Endothelial cell of umbilical vein (primary cell): Measurements from ENCODE around the gene THSD7B. TPM values are rescaled to one million over a fixed set of nuclear protein-coding genes. Genes with fewer than 3 reads are reported as not detected.

ENCODE experiments used
- BruUV-seq: library from RNA; stranded (reverse); fragments of 400-500 nt; replicated peaks from 2 replicates; lab custom pipeline; 2021; lab: Mats Ljungman, UMichigan
- CTCF ChIA-PET: fragments of 300-600, 350-600 bp; sonication (Branson Sonifier 250); formaldehyde crosslinking; loops from one replicate; lab custom pipeline; 2021; ENCODE audit warnings: antibody characterized with exemption, inconsistent platforms; lab: Charles Lee
- POLR2A ChIA-PET: fragments of 300-600, 350-600 bp; sonication (Branson Sonifier 250); formaldehyde crosslinking; loops from one replicate; lab custom pipeline; 2021; ENCODE audit warnings: antibody characterized with exemption, inconsistent platforms; lab: Charles Lee
- DNase-seq: peaks from one replicate; pipeline ENCODE4 v3.0.0-alpha.2; 2011; ENCODE audit warnings: low read depth, low spot score
- FAIRE-seq: peaks from 2 replicates; lab custom pipeline; 2011; peaks lifted over from hg19 to GRCh38; lab: Jason Lieb, UNC
- H2AFZ ChIP-seq: 2 replicates; pipeline ENCODE4 v1.6.0; 2012; ENCODE audit warnings: low read depth, low read length, control low read depth, inconsistent platforms
- H3K27ac ChIP-seq: 2 replicates; pipeline ENCODE4 v1.5.1; 2011; ENCODE audit warnings: low read depth, mild to moderate bottlenecking, control low read depth, low read length, moderate library complexity; ENCODE audit not compliant: insufficient read depth
- H3K27me3 ChIP-seq, 2 experiments: 2 replicates each; pipeline versions ENCODE4 v1.6.0 to v1.6.1; 2011; ENCODE audit warnings: low read length in 2 of 2, mixed read lengths in 1 of 2; ENCODE audit not compliant: control insufficient read depth in 2 of 2, insufficient read depth in 2 of 2
- H3K36me3 ChIP-seq, 2 experiments: 2 replicates in 1 of 2; 3 replicates in 1 of 2; pipeline ENCODE4 v1.5.1; 2011; ENCODE audit warnings: low read length in 2 of 2, mild to moderate bottlenecking in 1 of 2, moderate library complexity in 1 of 2; ENCODE audit not compliant: control insufficient read depth in 2 of 2, insufficient read depth in 2 of 2; ENCODE audit errors: extremely low read depth in 1 of 2
- H3K4me1 ChIP-seq: 3 replicates; pipeline ENCODE4 v1.5.1; 2011; ENCODE audit warnings: mild to moderate bottlenecking, low read length; ENCODE audit not compliant: control insufficient read depth, insufficient read depth; ENCODE audit errors: extremely low read depth
- H3K4me2 ChIP-seq: 2 replicates; pipeline ENCODE4 v1.6.1; 2011; ENCODE audit warnings: low read length, control low read depth, mixed read lengths; ENCODE audit not compliant: insufficient read depth
- H3K4me3 ChIP-seq, 3 experiments: fragments of 200-600 bp in 1 of 3; sonication (generic), shearing (Covaris generic) in 1 of 3; replicated peaks in 1 of 3; 2 replicates each; pipeline ENCODE4 v1.5.1; 2011 to 2016; ENCODE audit warnings: control low read depth in 3 of 3, low read length in 3 of 3, mild to moderate bottlenecking in 2 of 3, inconsistent platforms in 1 of 3, low read depth in 1 of 3, moderate library complexity in 1 of 3; ENCODE audit not compliant: insufficient read depth in 1 of 3
- H3K79me2 ChIP-seq: 2 replicates; pipeline ENCODE4 v1.6.0; 2012; ENCODE audit warnings: low read length, inconsistent platforms; ENCODE audit not compliant: control insufficient read depth, insufficient read depth
- H3K9ac ChIP-seq: replicated peaks from 2 replicates; pipeline ENCODE3; 2011; ENCODE audit warnings: low read length, control low read depth; ENCODE audit not compliant: insufficient read depth; ENCODE audit errors: extremely low read depth
- H3K9me1 ChIP-seq: replicated peaks from 3 replicates; pipeline ENCODE4 v1.6.0; 2011; ENCODE audit warnings: mild to moderate bottlenecking, low read length; ENCODE audit not compliant: control insufficient read depth, insufficient read depth; ENCODE audit errors: extremely low read depth
- H3K9me3 ChIP-seq: replicated peaks from 2 replicates; pipeline ENCODE4 v1.5.1; 2012; ENCODE audit warnings: low read length, inconsistent platforms; ENCODE audit not compliant: control insufficient read depth, insufficient read depth
- H4K20me1 ChIP-seq: replicated peaks from 2 replicates; pipeline ENCODE3; 2011; ENCODE audit warnings: mild to moderate bottlenecking, low read length; ENCODE audit not compliant: control insufficient read depth, insufficient read depth; ENCODE audit errors: extremely low read depth
- EZH2 ChIP-seq: IDR thresholded peaks from 2 replicates; pipeline ENCODE4 v1.6.1; 2012; ENCODE audit warnings: borderline replicate concordance, low read depth, mild to moderate bottlenecking, moderate library complexity, low read length, inconsistent platforms; ENCODE audit not compliant: severe bottlenecking
- FOS ChIP-seq: IDR thresholded peaks from 2 replicates; pipeline ENCODE4 v1.6.1; 2011; ENCODE audit warnings: mild to moderate bottlenecking, low read length, moderate library complexity, borderline replicate concordance; ENCODE audit not compliant: insufficient read depth
- GATA2 ChIP-seq: IDR thresholded peaks from 2 replicates; pipeline ENCODE4 v1.7.0; 2011; ENCODE audit warnings: low read depth, mild to moderate bottlenecking, moderate library complexity, mixed read lengths, low read length; ENCODE audit not compliant: insufficient read length, insufficient read depth
- JUN ChIP-seq: IDR thresholded peaks from 2 replicates; pipeline ENCODE4 v1.6.1; 2011; ENCODE audit warnings: borderline replicate concordance, low read depth; ENCODE audit not compliant: insufficient read length, insufficient read depth
- MYC ChIP-seq: IDR thresholded peaks from one replicate; pipeline ENCODE4 v1.6.1; 2011; ENCODE audit warnings: mild to moderate bottlenecking, low read depth, low read length
- POLR2A ChIP-seq: IDR thresholded peaks from 2 replicates; pipeline ENCODE4 v1.6.1; 2012; ENCODE audit warnings: low read depth, mild to moderate bottlenecking, control low read depth, low read length
- POLR2AphosphoS5 ChIP-seq: IDR thresholded peaks from 2 replicates; pipeline ENCODE4 v1.6.1; 2012; ENCODE audit warnings: low read depth, mild to moderate bottlenecking, control low read depth, low read length, moderate library complexity; ENCODE audit not compliant: insufficient read depth
- dilution Hi-C: fragments of 300-500 bp; cut with MboI; formaldehyde crosslinking; loops from one replicate; pipeline ENCODE4 v1.15.0; 2019; ENCODE audit warnings: low sequenced_read_pairs; ENCODE audit not compliant: extremely low pct_ligation_motif_present
- intact Hi-C: fragments of 100-400 bp; cut with micrococcal nuclease; formaldehyde crosslinking; loops from one replicate; pipeline ENCODE4 v1.10.0; 2022
- polyA plus RNA-seq, 4 experiments: library from polyadenylated mRNA; depleted of rRNA in 3 of 4; stranded (reverse) in 3 of 4; unstranded in 1 of 4; fragments of >200 nt; gene quantifications; 2 replicates each; pipeline versions ENCODE4 v1.2.1 to v1.2.3, GENCODE V29; 2011 to 2012; ENCODE audit warnings: missing spikeins in 1 of 4
- total RNA-seq: library from RNA; stranded (reverse); gene quantifications from 2 replicates; pipeline ENCODE4 v1.2.3, GENCODE V29; 2021
- TF ChIP-seq, protein P1 (sequence below): IDR thresholded peaks from 2 replicates; pipeline ENCODE4 v1.6.1; 2011; ENCODE audit not compliant: insufficient read depth, insufficient read length
- TF ChIP-seq, protein P2 (sequence below), 2 donors: IDR thresholded peaks; 1 replicate in 1 of 2; 2 replicates in 1 of 2; pipeline ENCODE4 v1.5.1; 2011; ENCODE audit warnings: low read length in 2 of 2, mild to moderate bottlenecking in 2 of 2, moderate library complexity in 2 of 2, control low read depth in 1 of 2, inconsistent platforms in 1 of 2, low read depth in 1 of 2; ENCODE audit not compliant: insufficient read depth in 1 of 2; ENCODE audit errors: extremely low read depth in 1 of 2

The THSD7B gene
- total and polyA plus RNA-seq, 2 donors (not counting 3 experiments of a cell fraction or from before 2014, with no cell fraction given), result 0.04 TPM; not detected in 1

- Histone ChIP-seq H3K79me2 (no peaks in the 10 kb centered on the region), H3K36me3 (no peaks in the 10 kb centered on the region), H3K4me3 (no peak overlapping the region), H3K4me2 (no peak overlapping the region), H2AFZ (no peak overlapping the region), H3K9me1 (no peaks in the 10 kb centered on the region), H3K9ac (no peak overlapping the region), H4K20me1 (no peaks in the 10 kb centered on the region), H3K9me3 (peaks cover 3% of the 10 kb centered on the region), H3K4me1 (no peaks in the 10 kb centered on the region), H3K27me3 (no peaks in the 10 kb centered on the region), H3K27ac (no peak overlapping the region)
- no peak for DNase-seq
- BruUV-seq, result no TSS peak
- ChIA-PET CTCF (interaction anchor here (0.7 kb wide), 1 partner anchor 857 kb away, joined by 5 read pairs; no protein-coding TSS in a partner anchor), POLR2A (no interaction called here)
- dilution Hi-C loops (no loop called here), intact Hi-C loops (no loop called here)
- no peak for FAIRE-seq
- TF ChIP-seq MYC, result no peak
- no peak for TF ChIP-seq GATA2
- no peak for TF ChIP-seq POLR2A
- TF ChIP-seq EZH2, result no peak
Observed at GRCh38 chr2:137252934-137253333, 487.6 kb downstream of the THSD7B start.

- Histone ChIP-seq H3K4me2 (no peak overlapping the region), H3K79me2 (no peaks in the 10 kb centered on the region), H3K9me3 (peaks cover 3% of the 10 kb centered on the region), H3K4me1 (no peaks in the 10 kb centered on the region), H4K20me1 (no peaks in the 10 kb centered on the region), H3K9ac (no peak overlapping the region), H3K27ac (no peak overlapping the region), H3K27me3 (no peaks in the 10 kb centered on the region), H2AFZ (no peak overlapping the region), H3K36me3 (no peaks in the 10 kb centered on the region), H3K4me3 (no peak overlapping the region), H3K9me1 (no peaks in the 10 kb centered on the region)
- BruUV-seq, result no TSS peak
- DNase-seq, result no peak
- intact Hi-C loops (no loop called here), dilution Hi-C loops (no loop called here)
- ChIA-PET POLR2A (no interaction called here), CTCF (interaction anchor here (1.0 to 1.1 kb wide), 2 partner anchors 8 to 9 kb away, joined by 4 read pairs; no protein-coding TSS in a partner anchor)
- FAIRE-seq, result no peak
- TF ChIP-seq MYC (no peak), EZH2 (no peak), POLR2A (no peak), JUN (no peak), GATA2 (no peak), FOS (no peak), POLR2AphosphoS5 (no peak)
- TF ChIP-seq, protein P1, sequence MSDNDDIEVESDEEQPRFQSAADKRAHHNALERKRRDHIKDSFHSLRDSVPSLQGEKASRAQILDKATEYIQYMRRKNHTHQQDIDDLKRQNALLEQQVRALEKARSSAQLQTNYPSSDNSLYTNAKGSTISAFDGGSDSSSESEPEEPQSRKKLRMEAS, result no peak
- TF ChIP-seq, protein P2, sequence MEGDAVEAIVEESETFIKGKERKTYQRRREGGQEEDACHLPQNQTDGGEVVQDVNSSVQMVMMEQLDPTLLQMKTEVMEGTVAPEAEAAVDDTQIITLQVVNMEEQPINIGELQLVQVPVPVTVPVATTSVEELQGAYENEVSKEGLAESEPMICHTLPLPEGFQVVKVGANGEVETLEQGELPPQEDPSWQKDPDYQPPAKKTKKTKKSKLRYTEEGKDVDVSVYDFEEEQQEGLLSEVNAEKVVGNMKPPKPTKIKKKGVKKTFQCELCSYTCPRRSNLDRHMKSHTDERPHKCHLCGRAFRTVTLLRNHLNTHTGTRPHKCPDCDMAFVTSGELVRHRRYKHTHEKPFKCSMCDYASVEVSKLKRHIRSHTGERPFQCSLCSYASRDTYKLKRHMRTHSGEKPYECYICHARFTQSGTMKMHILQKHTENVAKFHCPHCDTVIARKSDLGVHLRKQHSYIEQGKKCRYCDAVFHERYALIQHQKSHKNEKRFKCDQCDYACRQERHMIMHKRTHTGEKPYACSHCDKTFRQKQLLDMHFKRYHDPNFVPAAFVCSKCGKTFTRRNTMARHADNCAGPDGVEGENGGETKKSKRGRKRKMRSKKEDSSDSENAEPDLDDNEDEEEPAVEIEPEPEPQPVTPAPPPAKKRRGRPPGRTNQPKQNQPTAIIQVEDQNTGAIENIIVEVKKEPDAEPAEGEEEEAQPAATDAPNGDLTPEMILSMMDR (IDR thresholded peaks at IDR 0.05; ENCODE audit: extremely low read depth in 1 of 2, insufficient read depth in 1 of 2, low read depth in 1 of 2, low read length in 2 of 2), result no peak
Observed at GRCh38 chr2:137254052-137254451, 488.7 kb downstream of the THSD7B start.
